DMS 273 (cell line): ENCODE measurements around the gene BHLHE41.

Experiments used
- DNase-seq: peaks from one replicate; lab custom pipeline; 2025; ENCODE audit not compliant: unreplicated experiment; lab: John Stamatoyannopoulos, UW

BHLHE41 gene

DNA sequence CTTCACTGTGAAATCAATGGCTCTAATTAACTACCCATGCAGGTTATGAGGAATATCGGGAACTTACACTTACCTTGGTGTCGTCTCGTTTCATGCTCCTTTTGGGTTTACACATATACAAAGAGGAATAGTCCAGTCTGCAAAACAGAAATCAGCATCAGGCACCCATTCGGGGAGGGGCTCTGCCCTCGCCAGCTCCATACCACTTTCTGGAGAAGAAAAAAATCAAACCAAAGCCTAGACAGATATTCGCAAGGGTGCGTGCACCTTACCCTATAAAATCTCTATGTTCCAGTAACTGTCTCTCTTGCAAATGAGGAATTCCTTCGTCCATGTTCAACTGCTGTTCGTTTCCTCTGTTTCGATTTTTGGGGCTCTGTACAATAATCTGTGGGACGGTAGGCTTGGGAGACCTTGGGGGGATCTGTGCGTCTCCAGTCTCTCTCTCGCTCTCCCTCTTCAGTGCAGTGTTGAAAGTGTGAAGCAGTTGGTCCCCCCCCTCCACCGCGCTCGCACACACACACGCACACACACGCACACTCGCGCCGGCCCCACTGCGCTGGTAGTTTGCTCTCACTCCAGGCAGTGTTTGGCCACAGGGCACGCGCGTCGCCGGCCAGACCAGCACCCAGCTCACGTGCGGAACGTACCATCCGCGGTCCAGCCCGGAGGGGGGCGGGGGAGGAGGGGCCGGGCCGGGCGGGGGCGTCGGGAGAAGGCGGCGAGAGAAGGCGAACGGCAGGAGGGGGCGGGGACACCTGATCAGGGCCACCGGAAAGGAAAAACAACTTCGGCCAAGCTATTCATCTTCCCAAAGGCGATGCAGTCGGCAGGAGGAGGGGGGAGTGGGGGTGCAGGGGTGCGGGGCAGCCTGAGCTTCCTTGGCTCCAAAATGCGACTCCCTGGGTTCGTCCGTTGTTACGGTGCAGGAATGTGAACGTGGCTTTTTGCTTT lies at the start of gene BHLHE41:
TSS of gene BHLHE41 (minus strand) at position 592 of the 954 bp plus-strand sequence. CDS start at position 334, 258 bp downstream.
- DNase-seq, result peak; percentile 70

DNA sequence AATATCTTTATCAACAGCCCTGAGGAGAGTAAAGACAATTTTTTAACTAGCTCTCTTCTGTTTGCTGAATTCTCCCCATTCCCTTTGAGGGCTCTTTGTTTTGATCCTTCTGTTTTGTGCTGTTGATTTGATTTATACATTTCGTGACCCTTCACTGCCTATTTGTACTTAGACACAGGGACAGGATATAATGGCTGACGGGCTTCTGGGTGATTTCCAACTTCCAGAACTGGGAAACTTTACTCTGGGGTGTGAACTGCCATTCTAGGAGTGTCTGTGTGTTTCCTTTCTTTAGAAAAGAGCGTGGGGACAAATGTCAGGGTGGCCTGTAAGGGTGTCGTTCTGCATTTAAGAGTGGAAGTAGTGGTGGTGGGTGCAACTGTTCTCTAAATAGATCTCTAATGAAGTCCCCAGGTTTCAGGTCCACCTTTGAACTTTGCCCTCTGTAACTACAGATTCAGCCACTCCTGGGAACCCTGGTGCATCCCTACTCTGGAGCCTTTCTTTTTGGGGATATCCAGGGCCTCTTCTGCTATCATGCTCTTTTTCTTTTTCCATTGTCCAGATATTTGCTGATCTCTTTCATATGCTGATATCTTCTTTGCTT lies 48.2 kb upstream of the BHLHE41 start:
- no peak for DNase-seq

DNA sequence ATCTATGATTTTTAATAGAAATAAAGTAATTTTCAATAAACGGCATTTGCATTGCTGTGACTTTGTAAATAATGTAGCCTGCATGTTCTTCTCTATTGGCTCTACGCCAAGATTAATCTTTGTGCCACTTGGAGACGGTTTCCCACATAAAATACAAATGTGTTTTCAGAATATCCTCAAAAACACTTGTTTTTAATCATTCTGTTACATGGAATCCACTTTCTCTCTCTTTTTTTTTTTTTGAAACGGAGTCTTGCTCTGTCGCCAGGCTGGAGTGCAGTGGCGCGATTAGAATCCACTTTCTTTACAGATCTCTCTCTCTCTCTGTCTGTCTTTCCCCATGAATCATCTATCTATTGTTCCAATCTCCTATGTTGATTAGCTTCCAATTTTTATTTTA lies 47.7 kb upstream of the BHLHE41 start:
- DNase-seq, result no peak

DNA sequence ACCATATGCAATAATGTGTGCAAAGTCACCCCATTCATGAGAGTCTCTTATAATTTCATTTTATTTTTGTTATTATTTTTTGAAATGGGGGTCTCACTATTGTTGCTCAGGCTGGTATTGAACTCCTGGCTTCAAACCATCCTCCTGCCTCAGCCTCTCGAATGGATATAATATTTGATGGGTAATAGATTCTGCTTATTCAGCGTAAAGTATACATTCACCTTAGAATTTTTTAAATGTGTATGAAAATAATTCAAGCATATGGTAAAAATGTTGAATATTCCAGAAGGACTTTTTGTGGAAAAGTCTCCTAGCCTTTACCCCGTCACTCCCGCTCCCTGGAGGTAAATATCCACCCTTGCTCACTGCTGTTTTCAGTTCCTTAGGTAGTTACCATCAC lies 47.2 kb upstream of the BHLHE41 start:
- no peak for DNase-seq

DNA sequence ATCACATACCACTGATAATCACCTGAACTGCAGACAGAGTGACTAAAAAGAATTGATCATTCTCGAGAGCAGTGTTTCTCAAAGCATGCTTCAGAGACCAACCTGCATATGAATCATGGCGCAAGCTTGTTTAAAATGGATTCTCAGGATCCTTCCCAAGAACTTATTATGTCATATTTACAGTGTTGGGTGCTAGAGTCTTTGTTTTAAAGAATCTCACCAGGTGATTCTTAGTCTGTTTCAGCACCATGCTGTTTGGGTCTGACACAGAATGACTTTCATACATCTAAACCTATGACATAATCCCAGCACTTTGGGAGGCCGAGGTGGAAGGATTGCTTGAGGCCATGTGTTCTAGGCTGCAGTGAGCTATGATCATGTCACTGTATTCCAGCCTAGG lies 39.3 kb upstream of the BHLHE41 start:
- DNase-seq, result no peak

DNA sequence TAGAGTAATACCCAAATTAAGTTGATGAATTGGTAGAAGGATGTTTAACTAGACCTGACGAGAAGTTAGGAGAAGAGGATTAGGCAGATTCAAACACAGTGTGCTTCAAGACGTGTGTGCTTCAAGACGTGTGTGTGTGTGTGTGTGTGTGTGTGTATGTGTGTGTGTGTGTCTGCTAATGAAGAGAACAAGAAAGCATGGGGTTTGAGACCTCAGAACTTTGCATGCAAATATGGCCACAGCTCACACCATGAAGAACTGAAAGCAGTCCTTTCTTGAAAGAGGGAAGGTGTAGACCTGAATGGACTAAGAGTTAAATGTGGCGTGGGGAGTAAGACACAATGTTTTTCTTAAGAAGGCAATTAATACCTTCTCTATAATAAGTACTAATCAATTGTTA lies 38.1 kb upstream of the BHLHE41 start:
- no peak for DNase-seq

DNA sequence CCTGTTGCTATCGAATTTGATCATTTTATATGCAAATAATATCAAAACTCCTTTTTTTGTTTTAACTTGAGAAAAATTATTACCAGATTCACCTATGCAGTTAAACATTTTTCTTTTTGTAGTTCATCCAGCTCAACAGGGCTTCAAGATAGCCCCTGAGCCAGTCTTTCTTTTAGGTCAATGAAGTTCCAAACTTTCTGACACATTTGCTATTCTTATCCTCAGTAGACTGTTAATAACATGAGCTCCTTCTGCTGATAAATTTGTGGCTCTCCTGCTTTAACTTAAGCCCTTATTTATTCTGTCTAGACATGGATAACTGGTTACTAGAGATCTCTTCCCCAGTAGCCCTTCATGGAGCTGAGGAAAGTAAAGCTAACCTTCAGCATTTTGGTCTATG lies 37.3 kb upstream of the BHLHE41 start:
- no peak for DNase-seq

DNA sequence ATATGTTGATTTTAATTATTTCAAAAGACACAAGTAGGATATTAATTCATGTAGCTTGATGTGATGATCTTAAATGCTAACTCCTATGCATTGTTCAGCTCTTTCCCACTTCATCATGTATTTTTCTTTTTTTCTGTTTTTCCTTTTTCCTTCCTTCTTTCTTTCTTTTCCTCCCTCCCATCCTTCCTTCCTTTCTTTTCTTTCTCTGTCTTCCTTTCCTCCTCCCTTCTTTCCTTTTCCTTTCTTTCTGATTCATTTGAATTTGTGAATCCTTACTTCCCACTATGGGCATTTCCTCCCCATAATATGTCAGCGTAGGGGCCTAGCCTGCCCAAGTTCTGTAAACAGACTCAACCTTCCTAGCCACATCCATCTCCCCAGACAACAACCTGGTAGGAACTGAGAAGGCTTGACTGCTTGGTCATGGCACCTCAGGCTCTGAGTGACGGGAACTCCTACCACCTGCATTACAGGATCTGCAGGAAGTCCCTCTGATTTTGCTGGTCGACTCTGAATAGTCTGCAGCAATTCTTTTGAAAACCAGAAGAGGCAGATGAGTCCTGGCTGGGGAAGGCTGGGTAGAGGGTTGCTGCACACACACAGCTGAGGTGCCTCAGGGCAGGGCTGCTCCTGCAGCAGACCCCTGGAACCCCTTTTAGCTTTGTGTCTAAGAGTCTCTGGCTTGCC lies 33.4 kb upstream of the BHLHE41 start:
- no peak for DNase-seq

DNA sequence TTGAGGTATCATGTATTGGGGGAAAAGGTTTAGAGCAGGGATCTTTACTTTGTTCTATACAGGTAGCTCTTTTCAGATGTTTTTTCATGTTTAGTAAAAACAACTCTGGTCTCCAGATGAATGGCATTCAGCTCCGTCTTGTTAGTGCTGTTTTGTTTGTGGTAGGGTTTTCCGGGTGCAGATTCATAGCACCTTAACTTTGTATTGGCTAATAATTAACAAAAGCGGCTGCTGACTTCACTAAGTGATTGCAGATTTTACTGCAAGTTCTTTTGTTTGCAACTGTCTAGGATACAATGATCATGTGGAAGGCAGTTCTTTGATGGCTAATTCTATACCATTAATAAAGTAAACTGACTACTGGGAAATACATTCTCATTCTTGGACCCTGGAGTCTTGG lies 32.2 kb upstream of the BHLHE41 start:
- DNase-seq, result no peak

DNA sequence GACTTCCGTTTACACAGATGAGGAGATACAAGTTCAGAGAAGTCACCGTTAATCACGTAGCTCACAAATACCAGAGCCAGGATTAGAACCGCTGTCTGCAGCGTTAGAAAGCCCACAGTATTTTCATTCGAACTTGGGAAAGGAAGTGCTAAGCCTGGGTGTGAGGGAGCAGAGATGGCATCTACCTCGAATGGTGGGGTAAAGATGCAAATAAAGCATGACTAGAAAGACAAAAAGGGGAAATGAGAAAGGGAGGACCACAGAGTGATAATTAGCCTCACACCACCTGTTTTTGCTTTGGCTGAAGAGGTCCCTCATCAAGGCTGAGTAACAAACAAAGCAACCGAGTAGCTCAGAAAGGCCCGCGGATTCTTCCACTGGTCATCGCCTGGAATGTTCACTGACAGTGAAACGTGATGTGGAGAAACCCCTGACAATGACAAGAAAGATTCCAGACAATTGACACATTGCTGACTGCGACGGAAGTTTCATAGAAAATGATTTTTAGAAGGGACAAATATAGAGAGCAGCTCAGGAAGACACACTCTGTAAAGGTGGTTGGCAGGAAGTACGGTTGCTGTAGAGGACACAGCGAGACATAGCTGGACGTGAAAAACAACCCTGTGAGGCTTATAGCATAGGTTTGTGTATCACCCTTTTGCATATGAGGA lies 31.5 kb upstream of the BHLHE41 start:
- DNase-seq, result no peak

DNA sequence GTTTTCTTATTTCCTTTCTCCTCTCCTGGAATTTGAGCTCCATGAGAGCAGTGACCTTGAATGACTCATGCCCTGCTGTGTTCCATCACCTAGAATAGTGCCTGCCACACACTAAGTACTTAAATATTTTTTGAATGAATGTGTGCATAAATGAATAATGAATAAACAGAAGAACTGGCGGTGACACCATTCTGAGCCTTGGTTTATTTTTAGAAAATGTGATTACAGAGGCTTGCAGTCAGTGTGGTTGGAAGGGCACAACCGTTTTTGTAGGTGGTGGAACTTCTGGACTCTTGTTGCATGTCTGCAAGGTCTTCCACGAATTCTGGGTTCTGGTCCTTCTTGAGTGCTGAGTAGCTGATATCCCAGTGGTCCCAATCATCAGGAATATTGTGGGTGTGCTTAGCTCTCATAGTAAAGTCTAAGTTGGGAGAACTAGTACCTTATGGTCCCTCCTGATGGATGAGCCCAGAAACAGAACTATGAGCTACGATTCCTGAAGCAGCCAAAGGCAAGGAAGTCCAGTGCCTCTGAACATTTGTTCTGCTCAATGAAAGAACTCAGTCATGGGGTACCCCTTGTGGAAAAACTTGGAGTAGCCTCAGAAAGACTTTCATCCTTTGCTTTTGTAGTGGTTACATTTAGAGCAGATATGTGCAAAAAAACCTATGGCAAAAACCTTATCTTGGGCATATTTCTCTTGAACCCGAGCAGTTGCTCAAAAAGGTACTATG lies 28.8 kb upstream of the BHLHE41 start:
- DNase-seq, result peak; percentile 12

DNA sequence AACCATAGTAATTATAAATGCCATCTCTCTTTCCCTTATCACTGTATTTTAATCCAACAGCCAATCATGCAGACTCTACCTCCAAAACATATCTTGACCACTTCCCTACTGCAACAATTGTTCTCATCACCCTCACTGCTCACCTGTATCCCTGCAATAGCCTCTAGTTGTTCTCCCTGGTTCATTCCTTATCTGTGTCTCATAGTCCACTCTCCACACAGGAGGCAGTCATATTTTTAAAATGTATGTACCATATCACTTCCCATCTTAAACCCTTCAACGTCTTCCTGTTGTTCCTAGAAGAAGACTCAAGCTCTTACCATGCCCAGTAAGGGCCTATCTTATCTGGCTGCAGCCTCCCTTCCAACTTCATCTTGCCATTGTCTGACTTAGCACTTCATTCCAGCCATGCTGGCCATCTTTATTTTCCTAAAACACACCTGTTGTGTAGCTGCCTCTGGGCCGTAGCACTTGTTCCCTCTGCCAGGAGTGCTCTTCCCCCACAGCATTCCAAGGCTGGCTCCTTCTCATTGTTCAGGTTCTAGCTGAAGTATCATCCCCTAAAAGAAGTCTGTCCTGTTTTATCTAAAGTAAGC lies 27.8 kb upstream of the BHLHE41 start:
- no peak for DNase-seq

DNA sequence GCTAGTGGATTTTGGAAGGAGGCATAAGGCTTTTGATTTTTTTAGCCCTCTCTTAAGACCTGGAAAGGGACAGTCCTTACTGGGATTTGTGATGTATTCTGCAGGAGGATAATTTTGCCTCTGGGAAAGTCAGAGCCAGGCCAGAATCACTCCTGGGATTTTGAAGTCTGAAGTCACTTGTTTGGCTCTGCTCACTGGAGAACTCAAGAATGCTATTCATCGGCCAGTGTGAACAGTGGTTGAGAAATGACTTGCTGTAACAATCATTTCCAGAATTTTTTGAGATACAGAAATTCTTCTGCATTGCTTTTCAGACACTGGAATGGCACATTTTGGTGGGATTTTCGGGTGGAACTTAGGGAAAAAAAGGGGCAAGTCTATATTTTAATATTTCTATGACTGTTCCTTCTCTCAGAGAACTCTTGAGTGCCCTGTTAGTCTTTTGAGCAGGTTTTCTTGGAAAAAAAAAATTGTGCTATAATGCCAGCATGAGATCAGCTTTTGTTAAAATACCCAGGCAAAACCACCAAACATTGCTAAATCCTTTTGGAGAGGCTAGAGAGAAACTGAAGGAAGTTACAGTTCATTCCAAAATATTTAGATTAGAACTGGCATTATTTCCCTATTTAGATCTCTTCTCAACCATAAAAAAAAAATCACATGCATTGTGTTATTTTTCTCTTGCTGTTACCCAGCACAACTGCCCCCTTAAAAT lies 26.1 kb upstream of the BHLHE41 start:
- DNase-seq, result no peak

DNA sequence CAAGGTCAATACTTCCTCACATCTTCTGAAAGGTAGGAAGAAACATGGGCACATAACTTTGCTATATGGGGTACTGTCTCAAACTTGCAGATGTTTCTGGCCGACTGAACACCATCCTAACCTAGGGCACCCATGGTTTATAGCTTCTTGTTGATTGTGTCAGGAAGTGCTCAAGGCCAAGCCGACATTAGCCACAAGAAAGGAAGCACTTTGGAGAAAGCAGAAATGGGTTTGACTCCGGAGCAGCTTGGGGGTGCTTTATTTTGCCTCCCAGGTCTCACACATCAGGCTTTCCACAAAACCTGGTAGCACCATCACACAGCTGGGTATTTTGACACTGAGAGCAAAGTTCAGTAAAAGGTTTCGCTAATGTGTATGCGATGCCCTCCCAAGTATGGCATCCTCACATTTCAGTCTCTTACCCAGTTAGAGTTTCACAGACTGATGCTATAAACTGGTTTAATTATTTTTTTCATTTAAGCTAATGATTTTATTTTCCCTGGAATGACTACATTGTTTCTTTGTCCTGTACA lies 25.2 kb upstream of the BHLHE41 start:
- no peak for DNase-seq

DNA sequence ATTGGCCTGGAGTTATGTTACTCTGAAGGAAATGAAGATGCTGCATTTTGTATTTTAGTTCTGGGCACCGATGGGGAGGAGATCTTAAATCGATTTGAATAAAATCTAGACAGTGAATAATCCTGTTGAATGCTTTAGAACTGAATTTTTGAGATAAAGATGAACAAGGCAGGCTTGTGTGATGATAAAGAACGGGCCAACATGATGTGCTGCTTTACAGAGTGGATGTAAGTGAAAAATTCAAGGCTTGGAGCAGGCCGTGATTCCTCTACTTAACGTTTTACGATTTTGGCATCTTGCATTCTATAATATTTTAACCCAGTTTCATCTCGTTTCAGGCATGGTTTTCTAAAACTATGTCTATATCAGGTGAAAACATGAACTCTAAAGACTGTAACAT lies 23.5 kb upstream of the BHLHE41 start:
- DNase-seq, result no peak

DNA sequence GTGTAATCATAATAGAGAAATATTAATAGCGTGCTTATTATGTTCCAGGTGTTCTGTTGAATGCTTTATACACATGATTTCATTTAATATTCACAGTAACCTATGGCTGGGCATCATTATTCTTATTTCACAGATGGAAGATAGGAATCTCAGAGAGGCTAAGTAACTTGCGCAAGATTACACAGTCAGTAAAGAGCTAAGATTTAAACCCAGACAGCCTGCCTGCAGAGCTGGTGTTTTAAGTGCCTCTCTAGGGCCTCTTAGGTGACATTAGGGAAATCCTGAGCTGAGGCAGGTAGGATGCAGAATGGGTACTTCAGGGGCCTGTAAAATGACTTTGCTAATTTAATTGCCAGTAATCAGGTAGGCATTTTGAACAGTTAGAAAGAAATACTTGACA lies 18.5 kb upstream of the BHLHE41 start:
- no peak for DNase-seq

DNA sequence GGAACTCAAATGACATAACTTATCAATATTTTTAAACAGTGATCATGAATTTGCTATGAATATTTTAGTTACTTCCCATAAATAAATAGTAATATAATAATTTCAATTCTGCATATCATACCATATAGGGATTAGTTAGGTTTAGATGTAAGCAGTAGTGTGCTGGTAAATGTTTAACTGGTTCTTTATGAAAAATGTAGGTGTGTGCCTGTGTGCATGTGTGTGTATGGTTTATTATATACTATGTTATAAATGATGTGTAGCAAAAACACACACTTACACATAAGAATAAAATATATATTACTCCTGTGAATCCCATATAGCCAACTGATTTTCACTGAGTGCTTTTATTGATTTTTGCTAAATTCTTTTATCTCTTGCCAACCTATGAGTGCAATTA lies 14.0 kb upstream of the BHLHE41 start:
- no peak for DNase-seq

DNA sequence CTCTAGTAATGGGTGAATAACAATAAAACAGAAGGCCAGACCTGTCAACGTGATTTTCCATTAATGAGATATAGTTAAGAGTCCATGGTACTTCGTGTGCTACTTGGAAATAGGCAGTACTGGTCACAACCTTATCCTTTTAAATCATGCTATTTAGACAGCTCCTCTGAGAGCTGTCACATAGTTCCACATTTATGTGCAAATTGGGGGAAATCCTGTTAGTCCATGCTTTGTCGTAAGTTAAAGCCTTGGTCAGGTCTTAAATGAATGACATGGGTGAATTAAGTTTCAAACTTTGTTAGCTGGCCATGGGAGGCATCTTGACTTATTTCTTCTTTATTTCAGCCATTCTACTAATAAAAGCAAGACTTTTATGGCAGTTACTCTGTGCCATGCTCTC lies 11.9 kb upstream of the BHLHE41 start:
- DNase-seq, result no peak

DNA sequence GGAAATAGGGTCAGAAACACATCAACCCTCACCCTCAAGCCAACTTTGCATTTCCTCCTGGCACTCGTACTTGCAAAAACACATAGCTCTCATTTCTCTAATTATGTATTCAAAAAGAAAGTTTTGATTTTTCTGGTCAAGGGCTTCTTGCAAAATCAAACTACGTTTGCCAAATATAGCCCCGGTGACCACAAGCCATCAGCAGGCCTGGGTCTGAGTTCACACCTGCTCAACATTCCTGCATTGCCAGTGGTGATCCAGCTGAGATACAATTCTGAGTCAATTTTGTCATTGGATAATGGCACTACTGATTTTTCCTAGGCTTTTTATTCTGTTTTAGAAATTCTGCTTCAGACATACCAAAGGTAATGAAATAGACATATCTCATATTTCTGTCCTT lies 10.7 kb upstream of the BHLHE41 start:
- no peak for DNase-seq
